ENCODE results near the gene MYO3B. TPM values are rescaled to one million over a fixed set of nuclear protein-coding genes. Genes with fewer than 3 reads are reported as not detected.

The MYO3B gene
- total RNA-seq, 1 experiment from 2014 or later, result 0.04 TPM

DNA sequence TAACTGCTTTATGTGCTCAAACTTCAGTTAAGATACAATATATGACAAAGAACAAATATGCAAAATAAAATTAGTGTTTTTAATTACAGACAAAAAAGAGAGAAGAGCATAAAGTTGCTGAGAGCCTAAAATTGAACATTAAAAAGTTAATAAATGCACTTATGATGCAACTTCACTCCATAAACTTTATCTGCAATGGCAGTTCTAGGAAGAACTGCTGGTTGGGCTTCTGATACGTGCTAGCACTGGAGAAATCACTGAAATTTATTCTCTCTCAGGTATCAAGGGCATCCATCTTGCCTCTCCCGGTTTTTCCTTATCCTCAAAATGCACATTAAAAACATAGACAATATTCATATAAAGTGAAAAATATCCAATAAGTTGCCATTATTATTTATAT lies 35.7 kb downstream of the MYO3B start:
- Histone ChIP-seq H3K9me3 (replicated peaks) (no peaks in the 10 kb centered on the region), H3K27me3 (no peaks in the 10 kb centered on the region), H3K36me3 (no peaks in the 10 kb centered on the region), H3K4me3 (no peak overlapping the region), H3K4me1 (no peaks in the 10 kb centered on the region), H3K27ac (no peak overlapping the region)
- DNase-seq, result no peak

- Histone ChIP-seq H3K27ac (no peak overlapping the region), H3K36me3 (no peaks in the 10 kb centered on the region), H3K27me3 (no peaks in the 10 kb centered on the region), H3K4me1 (no peaks in the 10 kb centered on the region), H3K4me3 (no peak overlapping the region), H3K9me3 (replicated peaks) (no peaks in the 10 kb centered on the region)
- no peak for DNase-seq
Measured at GRCh38 chr2:170214309-170214948, 36.5 kb downstream of the MYO3B start.

DNA sequence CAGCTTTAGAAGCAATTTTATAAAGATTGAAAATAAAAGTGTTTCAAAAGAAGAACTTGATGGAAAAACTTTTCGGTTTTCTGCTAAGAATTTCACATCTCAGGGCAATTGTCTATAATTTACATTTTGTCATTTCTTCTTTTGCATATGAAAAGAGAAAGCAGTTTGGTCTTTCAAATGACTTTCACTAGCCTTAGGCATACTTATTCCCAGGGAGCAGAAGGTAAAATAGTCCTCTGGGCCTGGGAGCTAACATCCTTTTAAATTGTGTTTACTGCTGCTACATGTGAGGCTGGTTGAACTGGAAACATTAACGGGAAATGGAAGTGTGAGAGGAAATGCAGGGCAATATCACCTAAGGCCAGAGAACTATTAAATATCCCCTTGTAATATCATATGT lies 37.1 kb downstream of the MYO3B start:
- no peak overlapping the region for H3K27ac ChIP-seq
- DNase-seq, result no peak
- H3K4me3 ChIP-seq, result no peak overlapping the region
- no peaks in the 10 kb centered on the region for H3K4me1 ChIP-seq
- no peaks in the 10 kb centered on the region for H3K9me3 ChIP-seq (replicated peaks)
- no peaks in the 10 kb centered on the region for H3K36me3 ChIP-seq
- no peaks in the 10 kb centered on the region for H3K27me3 ChIP-seq

- H3K27me3 ChIP-seq, result no peaks in the 10 kb centered on the region
- H3K9me3 ChIP-seq (replicated peaks), result no peaks in the 10 kb centered on the region
- no peak overlapping the region for H3K27ac ChIP-seq
- H3K4me3 ChIP-seq, result no peak overlapping the region
- H3K36me3 ChIP-seq, result no peaks in the 10 kb centered on the region
- DNase-seq, result no peak
- no peaks in the 10 kb centered on the region for H3K4me1 ChIP-seq
Measured at GRCh38 chr2:170216428-170216827, 38.5 kb downstream of the MYO3B start.

- no peaks in the 10 kb centered on the region for H3K4me1 ChIP-seq
- no peak overlapping the region for H3K27ac ChIP-seq
- H3K27me3 ChIP-seq, result no peaks in the 10 kb centered on the region
- no peaks in the 10 kb centered on the region for H3K36me3 ChIP-seq
- no peak overlapping the region for H3K4me3 ChIP-seq
- no peaks in the 10 kb centered on the region for H3K9me3 ChIP-seq (replicated peaks)
- no peak for DNase-seq
Measured at GRCh38 chr2:170216981-170217380, 39.0 kb downstream of the MYO3B start.

DNA sequence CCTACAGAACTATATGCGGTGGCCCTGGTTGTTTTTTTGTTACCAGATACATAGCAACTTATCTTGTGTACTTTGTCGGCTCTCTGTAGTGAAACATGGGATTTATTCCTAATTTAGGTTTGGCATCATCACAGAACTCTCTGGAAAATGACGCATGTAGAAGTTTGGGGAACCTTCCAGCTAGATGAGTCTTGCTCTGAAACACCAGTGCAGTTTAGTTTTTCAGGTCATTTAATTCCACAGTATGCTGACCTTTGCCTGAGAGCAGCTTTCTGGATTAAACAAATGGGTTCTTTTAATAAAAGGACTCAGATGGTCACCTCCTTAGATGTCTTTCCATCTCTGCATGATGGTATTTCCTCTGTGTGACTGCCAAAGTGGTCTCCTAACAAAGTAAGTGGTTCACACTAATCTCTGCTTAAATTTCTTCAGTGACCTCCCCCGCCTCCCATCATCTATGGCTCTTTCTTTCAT lies 39.9 kb downstream of the MYO3B start:
- Histone ChIP-seq H3K4me1 (no peaks in the 10 kb centered on the region), H3K4me3 (no peak overlapping the region), H3K27me3 (no peaks in the 10 kb centered on the region), H3K27ac (no peak overlapping the region), H3K9me3 (replicated peaks) (no peaks in the 10 kb centered on the region), H3K36me3 (no peaks in the 10 kb centered on the region)
- DNase-seq, result no peak

DNA sequence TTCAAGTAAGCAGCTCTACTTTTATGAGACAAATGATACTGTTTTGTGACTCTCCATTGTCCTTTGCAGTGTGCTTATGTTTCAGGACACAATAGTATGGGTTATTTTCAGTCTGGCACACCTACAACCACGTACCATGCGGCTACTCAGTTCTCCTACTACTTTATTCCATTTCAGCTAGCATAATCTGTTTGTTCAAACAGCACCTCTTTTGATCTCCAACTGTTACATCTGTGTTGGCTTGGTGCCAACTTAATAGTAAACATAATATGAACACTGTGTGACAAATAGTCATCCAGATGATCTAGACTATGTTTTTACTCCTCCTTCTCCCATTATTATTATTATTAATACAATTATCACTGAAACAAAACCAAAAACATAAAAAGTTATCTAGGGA lies 40.5 kb downstream of the MYO3B start:
- Histone ChIP-seq H3K36me3 (no peaks in the 10 kb centered on the region), H3K27ac (no peak overlapping the region), H3K4me3 (no peak overlapping the region), H3K4me1 (no peaks in the 10 kb centered on the region), H3K27me3 (no peaks in the 10 kb centered on the region), H3K9me3 (replicated peaks) (no peaks in the 10 kb centered on the region)
- DNase-seq, result no peak

DNA sequence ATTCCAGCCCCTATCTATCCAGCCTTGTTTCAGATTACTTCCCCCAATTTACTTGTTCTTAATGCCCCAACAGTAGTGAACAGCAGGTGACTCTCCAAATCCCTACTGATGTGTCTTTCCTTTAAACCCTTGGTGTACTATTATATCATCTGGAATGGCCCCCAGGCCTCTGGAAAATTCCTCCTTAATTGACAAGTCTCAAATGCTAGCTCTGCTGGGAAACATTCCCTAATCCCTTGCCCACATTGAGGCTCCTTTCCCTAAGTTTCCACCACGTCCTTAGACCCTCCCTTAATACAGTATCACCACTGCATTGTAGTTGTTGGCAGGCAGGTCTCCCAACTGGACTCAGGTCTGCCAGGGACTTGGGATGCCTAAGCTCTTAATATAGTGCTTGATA lies 41.0 kb downstream of the MYO3B start:
- no peaks in the 10 kb centered on the region for H3K9me3 ChIP-seq (replicated peaks)
- H3K36me3 ChIP-seq, result no peaks in the 10 kb centered on the region
- no peaks in the 10 kb centered on the region for H3K4me1 ChIP-seq
- H3K4me3 ChIP-seq, result no peak overlapping the region
- no peak for DNase-seq
- H3K27ac ChIP-seq, result no peak overlapping the region
- no peaks in the 10 kb centered on the region for H3K27me3 ChIP-seq

DNA sequence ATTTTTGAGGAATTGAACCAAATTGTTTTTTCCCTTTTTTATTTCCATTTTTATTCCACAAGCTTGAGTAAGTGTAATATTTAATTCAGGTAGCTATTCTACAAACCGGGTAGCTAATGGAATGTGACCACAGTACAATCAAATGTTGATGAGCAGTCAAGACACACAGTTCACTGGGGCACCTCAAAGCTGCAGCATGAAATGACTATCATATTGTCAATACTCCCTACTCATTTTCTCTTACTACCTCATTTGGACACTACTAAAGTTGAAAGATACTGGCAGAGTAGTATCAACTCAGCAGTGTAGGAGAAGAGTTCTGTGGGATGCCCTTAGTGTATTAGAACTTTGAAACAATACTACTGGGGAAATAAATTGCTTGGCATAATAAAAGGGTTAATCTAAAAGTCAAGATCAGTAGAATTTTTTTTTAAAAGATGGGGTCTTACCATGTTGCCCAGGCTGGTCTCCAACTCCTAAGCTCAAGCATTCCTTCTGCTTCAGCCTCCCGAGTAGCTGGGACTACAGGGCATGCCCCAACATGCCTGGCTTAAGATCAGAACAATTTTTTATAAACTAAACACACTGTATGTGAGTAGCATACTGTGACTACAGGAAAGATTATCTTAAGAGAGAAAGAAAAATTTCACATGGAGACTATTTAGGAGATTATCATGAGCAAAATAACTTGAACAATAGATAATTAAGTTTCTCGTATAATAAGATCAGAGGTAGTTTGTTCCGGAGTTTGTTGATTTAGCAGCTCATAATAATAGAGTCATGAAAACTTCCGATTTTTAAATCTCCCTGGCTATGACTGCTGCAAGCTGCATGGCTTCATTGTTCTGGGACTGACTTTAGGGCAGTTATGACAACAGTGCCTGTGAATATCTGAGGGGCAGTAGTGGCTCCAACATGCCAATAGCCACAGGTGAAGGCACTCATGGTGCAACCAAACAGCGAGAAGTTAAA lies 43.7 kb downstream of the MYO3B start:
- H3K9me3 ChIP-seq (replicated peaks), result no peaks in the 10 kb centered on the region
- H3K27ac ChIP-seq, result no peak overlapping the region; the same call in 1 of the 2 replicates
- H3K4me1 ChIP-seq, result no peaks in the 10 kb centered on the region
- H3K36me3 ChIP-seq, result no peaks in the 10 kb centered on the region
- H3K27me3 ChIP-seq, result no peaks in the 10 kb centered on the region
- H3K4me3 ChIP-seq, result peak overlapping the region; percentile 29
- peak; percentile 45 to 54 for DNase-seq

DNA sequence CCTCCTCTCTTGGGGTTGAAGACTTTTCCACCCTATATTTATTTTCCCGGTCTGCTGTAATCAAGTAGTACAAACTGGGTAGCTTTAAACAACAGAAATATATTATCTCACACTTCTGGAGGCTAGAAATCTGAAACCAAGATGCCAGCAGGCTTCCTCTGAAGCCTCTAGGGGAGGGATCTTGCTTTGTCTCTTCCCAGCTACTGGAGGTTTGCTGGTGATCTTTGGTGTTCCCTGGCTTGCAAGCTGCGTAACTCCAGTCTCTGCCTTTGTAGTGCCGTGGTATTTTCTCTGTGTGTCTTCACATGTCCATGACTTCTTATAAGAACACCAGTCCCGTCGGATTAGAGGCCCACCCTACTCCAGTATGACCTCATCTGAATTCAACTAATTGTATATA lies 44.4 kb downstream of the MYO3B start:
- H3K27me3 ChIP-seq, result no peaks in the 10 kb centered on the region
- H3K9me3 ChIP-seq (replicated peaks), result no peaks in the 10 kb centered on the region
- peak overlapping the region; percentile 29 for H3K4me3 ChIP-seq
- no peaks in the 10 kb centered on the region for H3K36me3 ChIP-seq
- no peak overlapping the region; the same call in 1 of the 2 replicates for H3K27ac ChIP-seq
- peak; percentile 12 to 50 for DNase-seq
- no peaks in the 10 kb centered on the region for H3K4me1 ChIP-seq

GRCh38 chr2:170222842-170223241 lies 44.9 kb downstream of the MYO3B start:
- no peaks in the 10 kb centered on the region for H3K9me3 ChIP-seq (replicated peaks)
- H3K27ac ChIP-seq, result no peak overlapping the region
- H3K27me3 ChIP-seq, result no peaks in the 10 kb centered on the region
- no peak for DNase-seq
- H3K4me3 ChIP-seq, result no peak overlapping the region
- no peaks in the 10 kb centered on the region for H3K4me1 ChIP-seq
- H3K36me3 ChIP-seq, result no peaks in the 10 kb centered on the region

DNA sequence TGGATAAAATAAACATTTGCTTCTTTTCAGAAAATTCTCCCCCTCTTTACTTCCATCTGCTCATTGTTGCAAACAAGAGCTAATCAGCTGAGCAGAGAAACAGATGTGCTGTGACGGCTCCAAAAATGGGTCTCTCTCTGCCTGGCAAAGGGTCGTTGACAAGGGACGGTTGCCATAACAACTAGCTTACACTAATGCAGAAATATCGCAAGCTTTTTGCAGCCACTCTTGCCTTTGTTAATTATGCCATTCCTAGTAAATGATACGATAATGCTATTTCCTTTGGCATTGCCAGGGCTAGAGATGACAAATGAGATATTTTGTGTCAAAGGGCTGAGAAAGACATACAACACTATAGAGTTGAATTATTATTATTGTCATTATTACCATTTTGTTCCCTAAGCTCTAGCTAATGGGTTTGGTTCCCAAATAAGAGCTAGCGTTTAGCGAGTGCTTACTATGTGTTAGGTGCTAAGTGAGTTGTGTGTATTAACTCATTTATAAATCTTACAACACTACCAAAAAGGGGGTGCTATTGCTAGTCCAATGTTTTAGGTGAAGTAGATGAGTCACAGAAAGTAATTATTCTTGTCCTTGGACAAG lies 46.8 kb downstream of the MYO3B start:
- Histone ChIP-seq H3K27me3 (no peaks in the 10 kb centered on the region), H3K4me3 (no peak overlapping the region), H3K4me1 (no peaks in the 10 kb centered on the region), H3K9me3 (replicated peaks) (no peaks in the 10 kb centered on the region), H3K36me3 (no peaks in the 10 kb centered on the region), H3K27ac (no peak overlapping the region)
- DNase-seq, result no peak

- no peaks in the 10 kb centered on the region for H3K27me3 ChIP-seq
- no peak overlapping the region for H3K4me3 ChIP-seq
- no peaks in the 10 kb centered on the region for H3K36me3 ChIP-seq
- no peaks in the 10 kb centered on the region for H3K4me1 ChIP-seq
- no peaks in the 10 kb centered on the region for H3K9me3 ChIP-seq (replicated peaks)
- H3K27ac ChIP-seq, result no peak overlapping the region
- no peak for DNase-seq
Measured at GRCh38 chr2:170226216-170226615, 48.3 kb downstream of the MYO3B start.

- DNase-seq, result no peak
- Histone ChIP-seq H3K36me3 (no peaks in the 10 kb centered on the region), H3K27me3 (no peaks in the 10 kb centered on the region), H3K4me3 (no peak overlapping the region), H3K9me3 (replicated peaks) (no peaks in the 10 kb centered on the region), H3K27ac (no peak overlapping the region), H3K4me1 (no peaks in the 10 kb centered on the region)
Measured at GRCh38 chr2:170227507-170227947, 49.6 kb downstream of the MYO3B start.

DNA sequence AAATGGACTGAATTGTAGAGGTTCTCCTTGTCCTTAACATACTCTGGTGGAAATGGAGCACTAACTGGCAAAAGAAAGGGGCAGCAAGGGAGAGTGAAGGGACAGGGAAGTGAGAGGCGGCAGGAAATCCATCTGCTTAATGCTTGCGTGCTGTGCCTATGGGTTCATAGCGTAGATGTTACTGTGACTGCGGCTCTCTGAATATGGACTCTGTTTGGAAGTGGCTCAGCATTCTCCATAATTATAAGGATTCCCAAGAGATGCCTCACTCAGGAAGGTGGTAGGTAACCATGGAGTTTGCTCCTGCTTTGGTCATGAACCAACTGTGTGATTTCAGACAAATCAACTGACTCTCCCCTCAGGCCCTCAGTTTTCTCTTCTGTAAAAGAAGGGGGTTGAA lies 50.0 kb downstream of the MYO3B start:
- no peaks in the 10 kb centered on the region for H3K4me1 ChIP-seq
- no peaks in the 10 kb centered on the region for H3K27me3 ChIP-seq
- H3K4me3 ChIP-seq, result no peak overlapping the region
- DNase-seq, result no peak
- no peaks in the 10 kb centered on the region for H3K36me3 ChIP-seq
- H3K9me3 ChIP-seq (replicated peaks), result no peaks in the 10 kb centered on the region
- no peak overlapping the region for H3K27ac ChIP-seq
